Measurements from ENCODE around the gene GJB2.

GJB2 gene

GRCh38 chr13:20222553-20222952 is 29.8 kb upstream of the GJB2 start:
- TF ChIP-seq USF1 (IDR thresholded peaks at IDR 0.05) (no peak), CREB1 (IDR thresholded peaks at IDR 0.05; ENCODE audit: low read depth) (no peak), EGR1 (IDR thresholded peaks at IDR 0.05) (no peak), TCF12 (IDR thresholded peaks at IDR 0.05; ENCODE audit: low read depth) (no peak), MAX (IDR thresholded peaks at IDR 0.05) (no peak), NFIC (IDR thresholded peaks at IDR 0.05) (no peak), TEAD4 (IDR thresholded peaks at IDR 0.05) (no peak), YY1 (IDR thresholded peaks at IDR 0.05; ENCODE audit: low read depth) (no peak), EP300 (IDR thresholded peaks at IDR 0.05; ENCODE audit: borderline replicate concordance) (no peak), CEBPB (IDR thresholded peaks at IDR 0.05) (no peak), TAF1 (IDR thresholded peaks at IDR 0.05; ENCODE audit: low read depth) (no peak), ZBTB7A (IDR thresholded peaks at IDR 0.05; ENCODE audit: low read depth) (no peak), REST (IDR thresholded peaks at IDR 0.05; ENCODE audit: low read depth) (no peak), RAD21 (IDR thresholded peaks at IDR 0.05; ENCODE audit: low read depth) (no peak)

GRCh38 chr13:20221772-20222171 is 29.0 kb upstream of the GJB2 start:
- TF ChIP-seq YY1 (IDR thresholded peaks at IDR 0.05; ENCODE audit: low read depth) (no peak), NFIC (IDR thresholded peaks at IDR 0.05) (no peak), FOXM1 (IDR thresholded peaks at IDR 0.05; ENCODE audit: borderline replicate concordance, low read depth) (no peak), TEAD4 (IDR thresholded peaks at IDR 0.05) (no peak), EP300 (IDR thresholded peaks at IDR 0.05; ENCODE audit: borderline replicate concordance) (no peak), ZBTB7A (IDR thresholded peaks at IDR 0.05; ENCODE audit: low read depth) (no peak)

- TF ChIP-seq FOXM1 (IDR thresholded peaks at IDR 0.05; ENCODE audit: borderline replicate concordance, low read depth) (no peak), RAD21 (IDR thresholded peaks at IDR 0.05; ENCODE audit: low read depth) (no peak), EGR1 (IDR thresholded peaks at IDR 0.05) (no peak), MAX (IDR thresholded peaks at IDR 0.05) (no peak), USF1 (IDR thresholded peaks at IDR 0.05) (no peak), EP300 (IDR thresholded peaks at IDR 0.05; ENCODE audit: borderline replicate concordance) (no peak), TEAD4 (IDR thresholded peaks at IDR 0.05) (no peak), NFIC (IDR thresholded peaks at IDR 0.05) (no peak), TAF1 (IDR thresholded peaks at IDR 0.05; ENCODE audit: low read depth) (no peak), REST (IDR thresholded peaks at IDR 0.05; ENCODE audit: low read depth) (no peak), ZBTB7A (IDR thresholded peaks at IDR 0.05; ENCODE audit: low read depth) (no peak), TCF12 (IDR thresholded peaks at IDR 0.05; ENCODE audit: low read depth) (no peak), CEBPB (IDR thresholded peaks at IDR 0.05) (no peak), YY1 (IDR thresholded peaks at IDR 0.05; ENCODE audit: low read depth) (no peak), CREB1 (IDR thresholded peaks at IDR 0.05; ENCODE audit: low read depth) (no peak)
Observed at GRCh38 chr13:20219577-20219976, 26.8 kb upstream of the GJB2 start.

- TF ChIP-seq RAD21 (IDR thresholded peaks at IDR 0.05; ENCODE audit: low read depth), result no peak
- TF ChIP-seq CREB1 (IDR thresholded peaks at IDR 0.05; ENCODE audit: low read depth), result no peak
- TF ChIP-seq ZBTB7A (IDR thresholded peaks at IDR 0.05; ENCODE audit: low read depth), result no peak
- no peak for TF ChIP-seq NFIC (IDR thresholded peaks at IDR 0.05)
- no peak for TF ChIP-seq CEBPB (IDR thresholded peaks at IDR 0.05)
- TF ChIP-seq EGR1 (IDR thresholded peaks at IDR 0.05), result no peak
- TF ChIP-seq FOXM1 (IDR thresholded peaks at IDR 0.05; ENCODE audit: borderline replicate concordance, low read depth), result no peak
- no peak for TF ChIP-seq EP300 (IDR thresholded peaks at IDR 0.05; ENCODE audit: borderline replicate concordance)
- no peak for TF ChIP-seq TAF1 (IDR thresholded peaks at IDR 0.05; ENCODE audit: low read depth)
- no peak for TF ChIP-seq YY1 (IDR thresholded peaks at IDR 0.05; ENCODE audit: low read depth)
- TF ChIP-seq MAX (IDR thresholded peaks at IDR 0.05), result no peak
- TF ChIP-seq TEAD4 (IDR thresholded peaks at IDR 0.05), result no peak
- no peak for TF ChIP-seq REST (IDR thresholded peaks at IDR 0.05; ENCODE audit: low read depth)
- TF ChIP-seq USF1 (IDR thresholded peaks at IDR 0.05), result no peak
Observed at GRCh38 chr13:20217168-20217567, 24.4 kb upstream of the GJB2 start.
